GM23248 (cell line): ENCODE data around the gene AKAP7.

Experiments used
- EZH2 ChIP-seq: fragments of 200-600 bp; sonication (generic); IDR thresholded peaks from 2 replicates; pipeline ENCODE4 v1.6.1; 2018; ENCODE audit warnings: antibody characterized with exemption, mild to moderate bottlenecking; ENCODE audit not compliant: insufficient read depth, poor library complexity, severe bottlenecking
- EZH2phosphoT487 ChIP-seq: fragments of 200-600 bp; sonication (generic); IDR thresholded peaks from 2 replicates; pipeline ENCODE4 v1.6.1; 2018; ENCODE audit warnings: antibody characterized with exemption, moderate library complexity, mild to moderate bottlenecking, low read depth; ENCODE audit not compliant: insufficient read depth

GRCh38 chr6:131268303-131268702, 133.0 kb downstream of the AKAP7 start:
- TF ChIP-seq EZH2 (no peak), EZH2phosphoT487 (no peak)
